Keratinocyte (primary cell): ENCODE measurements around the gene CTNNA3.

Experiments used
- CTCF ChIP-seq, 3 experiments: IDR thresholded peaks in 1 of 3; conservative IDR thresholded peaks in 1 of 3; optimal IDR thresholded peaks in 1 of 3; 2 replicates in 2 of 3; 3 replicates in 1 of 3; pipeline versions ENCODE3 to v1.5.1; 2011; ENCODE audit warnings: low read length in 3 of 3, mild to moderate bottlenecking in 3 of 3, moderate library complexity in 2 of 3, control low read depth in 1 of 3, inconsistent platforms in 1 of 3; ENCODE audit not compliant: insufficient read depth in 2 of 3; ENCODE audit errors: extremely low read depth in 1 of 3
- EZH2 ChIP-seq: IDR thresholded peaks from one replicate; pipeline ENCODE4 v1.6.1; 2012; ENCODE audit warnings: inconsistent platforms, mild to moderate bottlenecking, low read length, moderate library complexity

- TF ChIP-seq CTCF (optimal IDR thresholded peaks at IDR 0.05 in 1 of 3, IDR thresholded peaks at IDR 0.05 in 1 of 3, conservative IDR thresholded peaks at IDR 0.05 in 1 of 3; ENCODE audit: extremely low read depth in 1 of 3, insufficient read depth in 2 of 3, low read length in 3 of 3) (no peak), EZH2 (no peak)
Observed at GRCh38 chr10:67657775-67658174, 38.2 kb downstream of the CTNNA3 start.
